HG03457 (cell line): Measurements from ENCODE around the gene PPP1CC.

Experiments
- ATAC-seq: cut with Tn5 transposase; IDR thresholded peaks from one replicate; pipeline ENCODE4 v1.9.1; 2021; ENCODE audit warnings: moderate number of reproducible peaks; ENCODE audit not compliant: unreplicated experiment

The PPP1CC gene

GRCh38 chr12:110689281-110690126, 53.2 kb downstream of the PPP1CC start:
- ATAC-seq, result peak; percentile 39

DNA sequence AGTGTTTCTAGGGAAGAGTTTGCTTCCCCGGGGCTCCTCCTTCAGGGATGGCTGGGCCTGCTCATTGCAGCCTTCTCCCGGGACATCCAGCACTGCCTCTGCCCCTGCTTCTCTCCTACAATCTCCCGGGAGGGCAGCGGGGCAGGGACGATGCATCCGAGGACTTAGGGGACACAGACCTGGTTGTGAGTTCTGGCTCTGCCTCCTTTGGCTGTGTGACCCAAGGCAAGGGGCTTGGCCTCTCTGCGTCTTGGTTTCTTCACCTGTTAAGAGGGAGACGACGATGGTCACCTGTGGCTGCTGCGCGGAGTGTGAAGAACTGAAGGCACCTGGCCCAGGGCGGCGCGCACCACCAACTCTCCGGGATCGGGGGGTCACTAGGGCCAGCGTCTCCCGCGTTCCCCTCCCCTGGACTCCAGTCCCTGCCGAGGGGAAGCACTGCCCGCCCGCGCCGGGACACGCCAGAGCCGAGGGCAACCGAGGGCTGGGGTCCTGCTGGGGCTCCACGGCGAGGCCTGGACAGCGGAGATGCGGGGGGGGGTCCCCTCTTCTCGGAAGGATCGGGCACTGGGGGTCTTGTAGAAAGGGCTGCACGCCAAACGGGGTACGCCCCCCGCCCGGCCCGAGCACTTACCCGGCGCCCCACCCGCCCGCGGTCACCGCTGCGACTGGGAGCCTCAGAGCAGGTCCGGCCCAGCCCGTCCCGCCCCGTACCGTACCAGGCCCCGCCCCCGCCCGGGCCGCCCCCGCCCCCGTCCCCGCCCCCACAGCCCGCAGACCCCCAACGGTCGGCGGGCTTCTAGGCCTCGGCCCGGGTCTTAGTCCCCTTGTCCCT, 54.0 kb downstream of the PPP1CC start, which contains the start of gene HVCN1:
HVCN1 (minus strand) TSS at position 670 of the 835 bp plus-strand sequence. CDS start 5,870 bp downstream, outside the sequence.
- no peak for ATAC-seq

DNA sequence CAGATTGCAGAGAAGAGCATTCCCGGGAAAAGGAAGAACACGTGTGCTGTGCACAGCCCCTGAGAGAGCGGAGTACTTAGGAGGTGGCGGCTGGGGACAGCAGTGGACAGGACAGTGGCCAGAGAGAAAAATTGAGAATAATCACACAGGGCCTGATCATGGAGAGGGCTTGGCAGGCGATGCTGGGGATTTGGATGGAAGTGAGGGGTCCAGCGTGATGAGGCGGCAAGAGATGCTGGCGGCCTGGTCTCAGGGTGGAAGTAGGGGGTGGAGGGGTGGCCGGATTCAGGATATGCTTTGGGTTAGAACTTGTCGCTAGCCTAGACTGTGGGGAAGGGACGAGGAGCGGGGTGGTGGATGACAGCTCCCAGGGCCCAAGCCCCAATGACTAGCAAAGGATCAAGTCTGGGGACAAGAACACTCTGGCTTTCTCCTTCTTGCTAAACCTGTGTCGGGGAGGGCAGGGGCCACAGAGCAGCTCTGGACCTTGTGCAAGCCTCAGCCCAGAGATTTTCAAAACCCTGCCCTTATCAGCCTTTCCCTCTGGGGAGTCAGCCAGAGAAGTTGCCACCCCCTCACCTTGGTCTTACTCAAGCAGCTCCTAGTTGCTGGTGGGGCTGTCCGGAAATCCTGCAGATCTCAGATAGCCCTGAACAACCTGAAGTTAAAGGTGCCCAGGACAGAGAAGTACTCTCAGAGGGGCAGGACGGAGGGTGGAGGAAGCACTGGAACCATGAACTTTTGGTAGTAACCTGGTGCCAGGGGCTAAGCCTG, 55.1 kb downstream of the PPP1CC start:
- ATAC-seq, result no peak

GRCh38 chr12:110686294-110686903, 56.3 kb downstream of the PPP1CC start:
- no peak for ATAC-seq

- ATAC-seq, result no peak
These were observed 58.3 kb downstream of the PPP1CC start for GRCh38 chr12:110684312-110684836.

- no peak for ATAC-seq
These were observed 58.8 kb downstream of the PPP1CC start for GRCh38 chr12:110683888-110684287.

- no peak for ATAC-seq
These were observed 62.7 kb downstream of the PPP1CC start for GRCh38 chr12:110680032-110680431.

GRCh38 chr12:110679201-110679600, 63.5 kb downstream of the PPP1CC start:
- no peak for ATAC-seq

DNA sequence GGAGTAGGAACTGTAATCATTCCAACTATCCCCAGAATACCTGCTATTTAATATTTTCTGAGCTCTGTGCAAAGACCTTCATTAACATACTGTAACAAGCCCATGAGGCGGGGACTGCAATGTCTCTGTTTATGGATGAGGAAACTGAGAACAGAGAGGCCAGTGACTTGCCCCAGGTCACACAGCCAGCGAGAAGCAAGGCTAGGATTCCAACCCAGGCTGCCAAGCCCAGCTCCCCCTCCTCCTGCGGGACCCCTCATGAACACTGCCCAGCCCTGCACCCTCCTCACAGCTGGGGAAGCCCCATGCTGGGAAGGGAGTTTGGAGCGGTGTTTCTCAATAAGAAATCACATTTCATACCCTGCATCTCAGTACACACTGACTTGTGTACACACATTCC, 64.7 kb downstream of the PPP1CC start:
- no peak for ATAC-seq

DNA sequence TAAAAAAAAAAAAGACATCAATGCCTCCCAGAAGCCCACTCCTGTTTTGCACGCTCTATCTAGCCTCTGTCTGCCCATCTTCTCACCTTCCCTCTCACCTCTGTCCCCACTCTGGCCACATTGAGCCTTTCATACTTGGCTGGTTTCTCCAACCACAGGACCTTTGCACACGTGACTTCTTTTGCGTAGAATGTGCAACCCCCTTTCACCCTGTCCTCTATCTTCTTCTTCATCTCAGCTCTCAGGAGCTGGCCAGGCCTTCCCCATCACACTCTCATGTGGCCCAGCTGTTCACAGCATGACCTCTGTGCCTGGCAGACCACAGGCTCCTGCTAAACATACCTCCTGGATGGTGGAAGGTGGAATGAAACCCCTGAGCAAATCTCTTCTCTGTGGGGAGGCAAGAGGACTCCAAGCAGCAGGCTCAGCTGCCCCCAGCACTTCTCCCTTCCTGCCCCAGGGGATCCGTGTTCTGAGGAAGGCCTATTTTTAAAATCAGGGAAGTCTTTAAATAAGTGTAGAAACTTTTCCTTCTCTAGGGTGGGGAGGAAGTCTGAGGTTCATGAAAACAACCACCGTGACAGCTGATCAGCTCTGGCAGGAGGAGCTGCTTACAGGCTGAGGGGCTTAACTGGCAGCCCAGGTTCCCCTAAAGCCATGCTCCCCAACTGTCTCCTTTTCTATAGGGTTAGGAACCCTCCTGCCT, 65.3 kb downstream of the PPP1CC start:
- ATAC-seq, result peak; percentile 63

GRCh38 chr12:110676171-110676570, 66.5 kb downstream of the PPP1CC start:
- ATAC-seq, result no peak

DNA sequence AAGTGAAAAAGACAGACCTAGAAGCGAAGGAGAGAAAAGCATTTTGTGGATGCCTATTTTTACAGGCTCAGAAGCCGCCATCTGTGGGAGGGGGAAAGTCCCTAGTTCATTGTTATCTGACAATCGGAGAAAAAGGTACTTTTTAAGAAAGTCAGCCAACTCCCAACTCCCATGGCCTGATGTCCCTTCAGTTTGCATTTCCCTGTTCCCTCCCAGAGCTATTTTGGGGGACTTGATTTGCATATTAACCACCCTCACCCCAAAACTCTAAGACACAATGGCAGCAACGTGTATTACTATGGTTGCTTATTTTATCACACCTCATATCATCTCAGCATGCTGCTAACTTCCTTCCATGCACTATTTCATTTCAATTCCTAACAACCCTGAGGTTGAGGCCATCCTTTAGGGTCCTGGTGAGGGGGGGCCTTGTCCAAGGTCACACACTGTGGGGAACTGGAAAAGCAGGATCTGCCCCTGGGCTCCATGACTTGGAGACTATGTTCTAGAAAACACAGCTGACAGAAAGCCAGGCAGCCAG, 72.5 kb downstream of the PPP1CC start:
- peak; percentile 31 for ATAC-seq
